Breast epithelium (tissue), 3 donors: Measurements from ENCODE around the gene EEF1E1.

Source experiments
- POLR2AphosphoS5 ChIP-seq, 3 donors: sonication (generic); formaldehyde crosslinking; IDR thresholded peaks; one replicate each; pipeline ENCODE4 v1.6.1; 2017; ENCODE audit warnings: antibody characterized with exemption in 3 of 3
- TF ChIP-seq, protein P1 (sequence below), 3 donors: fragments of 450-650 bp; IDR thresholded peaks; one replicate each; pipeline ENCODE4 v1.5.1; 2016 to 2017; ENCODE audit warnings: antibody characterized with exemption in 3 of 3, mild to moderate bottlenecking in 3 of 3, moderate library complexity in 3 of 3

DNA sequence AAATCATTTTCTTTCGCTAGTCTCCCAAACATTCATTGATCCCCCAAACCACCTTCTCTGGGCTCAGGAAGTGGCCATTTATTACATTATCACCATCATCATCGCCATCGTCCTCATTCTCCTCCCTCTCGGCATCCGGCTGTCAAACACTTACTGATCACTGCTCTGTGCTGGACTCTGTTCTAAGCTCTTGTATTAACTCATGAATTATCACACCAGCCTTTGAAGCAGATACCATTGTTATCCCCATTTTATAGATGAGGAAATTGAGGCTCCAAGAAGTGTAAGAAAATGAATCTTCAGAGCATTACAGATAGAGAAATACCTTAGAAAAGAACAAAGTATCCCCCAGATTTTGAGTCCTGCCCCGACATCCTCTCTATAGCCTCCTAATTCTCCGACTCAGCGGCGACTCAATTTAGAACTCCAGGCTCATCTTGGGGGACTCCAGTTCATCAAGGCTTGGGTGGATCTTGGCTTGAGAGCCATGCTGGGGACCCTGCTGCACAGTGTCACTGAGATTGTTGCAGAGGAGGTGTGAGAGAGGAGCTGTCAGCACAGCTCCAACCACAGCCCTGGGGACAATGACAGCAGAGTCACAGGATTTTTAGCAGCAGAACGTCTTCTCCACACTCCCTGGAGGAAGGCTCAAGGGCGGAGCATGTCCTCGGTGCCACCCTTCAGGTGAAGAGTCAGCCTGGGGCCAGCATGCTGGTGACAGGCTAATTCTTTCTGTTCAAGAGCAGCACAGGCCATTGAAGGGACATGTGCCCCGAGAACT lies 6.6 kb upstream of the EEF1E1 start:
- TF ChIP-seq, protein P1, sequence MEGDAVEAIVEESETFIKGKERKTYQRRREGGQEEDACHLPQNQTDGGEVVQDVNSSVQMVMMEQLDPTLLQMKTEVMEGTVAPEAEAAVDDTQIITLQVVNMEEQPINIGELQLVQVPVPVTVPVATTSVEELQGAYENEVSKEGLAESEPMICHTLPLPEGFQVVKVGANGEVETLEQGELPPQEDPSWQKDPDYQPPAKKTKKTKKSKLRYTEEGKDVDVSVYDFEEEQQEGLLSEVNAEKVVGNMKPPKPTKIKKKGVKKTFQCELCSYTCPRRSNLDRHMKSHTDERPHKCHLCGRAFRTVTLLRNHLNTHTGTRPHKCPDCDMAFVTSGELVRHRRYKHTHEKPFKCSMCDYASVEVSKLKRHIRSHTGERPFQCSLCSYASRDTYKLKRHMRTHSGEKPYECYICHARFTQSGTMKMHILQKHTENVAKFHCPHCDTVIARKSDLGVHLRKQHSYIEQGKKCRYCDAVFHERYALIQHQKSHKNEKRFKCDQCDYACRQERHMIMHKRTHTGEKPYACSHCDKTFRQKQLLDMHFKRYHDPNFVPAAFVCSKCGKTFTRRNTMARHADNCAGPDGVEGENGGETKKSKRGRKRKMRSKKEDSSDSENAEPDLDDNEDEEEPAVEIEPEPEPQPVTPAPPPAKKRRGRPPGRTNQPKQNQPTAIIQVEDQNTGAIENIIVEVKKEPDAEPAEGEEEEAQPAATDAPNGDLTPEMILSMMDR (IDR thresholded peaks at IDR 0.05), result no peak
- TF ChIP-seq POLR2AphosphoS5 (IDR thresholded peaks at IDR 0.05), result no peak
